Right renal cortex interstitium (tissue), 3 donors: Measurements from ENCODE around the gene PIP5K1C. TPM values are rescaled to one million over a fixed set of nuclear protein-coding genes. Genes with fewer than 3 reads are reported as not detected.

Experiments used
- DNase-seq, 3 donors: peaks; one replicate each; pipeline ENCODE4 v3.0.0-alpha.2; 2013; ENCODE audit warnings: low read depth in 3 of 3, low spot score in 2 of 3
- polyA plus RNA-seq, 3 donors: library from polyadenylated mRNA; unstranded; fragments of 120-200 nt; gene quantifications; one replicate each; pipeline ENCODE4 v1.2.1, GENCODE V29; 2013; ENCODE audit not compliant: insufficient read length in 3 of 3

Gene PIP5K1C
- polyA plus RNA-seq, 3 donors: 16.9 to 19.5 (median 19.3) TPM

GRCh38 chr19:3664879-3665642, 35.2 kb downstream of the PIP5K1C start:
- no peak for DNase-seq

- no peak for DNase-seq
These were observed 36.4 kb downstream of the PIP5K1C start for GRCh38 chr19:3663838-3664237.

GRCh38 chr19:3661284-3662238, 38.7 kb downstream of the PIP5K1C start:
- no peak for DNase-seq

- no peak for DNase-seq
These were observed 39.6 kb downstream of the PIP5K1C start for GRCh38 chr19:3660493-3661219.

- no peak for DNase-seq
These were observed 40.5 kb downstream of the PIP5K1C start for GRCh38 chr19:3659746-3660112.

GRCh38 chr19:3658870-3659745, 41.2 kb downstream of the PIP5K1C start:
- DNase-seq: no peak

GRCh38 chr19:3658004-3658869, 42.0 kb downstream of the PIP5K1C start:
- DNase-seq: no peak

GRCh38 chr19:3657395-3657769, 42.9 kb downstream of the PIP5K1C start:
- no peak for DNase-seq

GRCh38 chr19:3656747-3657394, 43.4 kb downstream of the PIP5K1C start:
- DNase-seq: no peak

- DNase-seq: no peak
These were observed 44.1 kb downstream of the PIP5K1C start for GRCh38 chr19:3656073-3656746.

GRCh38 chr19:3655402-3656072, 44.7 kb downstream of the PIP5K1C start:
- DNase-seq: no peak

- DNase-seq: no peak
These were observed 46.3 kb downstream of the PIP5K1C start for GRCh38 chr19:3653865-3654513.

- DNase-seq: no peak
These were observed 47.0 kb downstream of the PIP5K1C start for GRCh38 chr19:3653081-3653795.

- no peak for DNase-seq
These were observed 47.8 kb downstream of the PIP5K1C start for GRCh38 chr19:3652422-3652821.

- no peak for DNase-seq
These were observed 48.6 kb downstream of the PIP5K1C start for GRCh38 chr19:3651684-3652083.

- DNase-seq: no peak
These were observed 50.4 kb downstream of the PIP5K1C start for GRCh38 chr19:3649888-3650287.
